GM20000 (cell line): ENCODE results near the gene MAST4.

Experiments used
- DNase-seq: peaks from one replicate; pipeline ENCODE4 v3.0.0; 2012; ENCODE audit warnings: low spot score
- CTCF ChIP-seq: IDR thresholded peaks from 2 replicates; pipeline ENCODE4 v1.5.1; 2012; ENCODE audit warnings: mild to moderate bottlenecking, control low read depth; ENCODE audit errors: extremely low read depth, missing control alignments

The MAST4 gene

GRCh38 chr5:66603881-66604280 is 7.7 kb downstream of the MAST4 start:
- TF ChIP-seq CTCF: no peak
- no peak for DNase-seq

GRCh38 chr5:66606713-66607112 is 10.5 kb downstream of the MAST4 start:
- no peak for TF ChIP-seq CTCF

GRCh38 chr5:66608501-66608900 is 12.3 kb downstream of the MAST4 start:
- no peak for TF ChIP-seq CTCF
- no peak for DNase-seq

More at GRCh38 chr5:66606713-66607112, 10.5 kb downstream of the MAST4 start:
- no peak for DNase-seq

GRCh38 chr5:66609615-66610014 is 13.4 kb downstream of the MAST4 start:
- DNase-seq: no peak
- TF ChIP-seq CTCF: no peak

GRCh38 chr5:66612226-66612625 is 16.0 kb downstream of the MAST4 start:
- DNase-seq: no peak
- TF ChIP-seq CTCF: no peak

- no peak for TF ChIP-seq CTCF
- DNase-seq: no peak
Measured at GRCh38 chr5:66615136-66615535, 18.9 kb downstream of the MAST4 start.

- no peak for TF ChIP-seq CTCF
- DNase-seq: no peak
Measured at GRCh38 chr5:66615894-66616293, 19.7 kb downstream of the MAST4 start.
